ENCODE measurements around the gene RAB29.
A peak's percentile ranks its signal among the peaks of the same experiment; 100 is the strongest.

Gene RAB29

DNA sequence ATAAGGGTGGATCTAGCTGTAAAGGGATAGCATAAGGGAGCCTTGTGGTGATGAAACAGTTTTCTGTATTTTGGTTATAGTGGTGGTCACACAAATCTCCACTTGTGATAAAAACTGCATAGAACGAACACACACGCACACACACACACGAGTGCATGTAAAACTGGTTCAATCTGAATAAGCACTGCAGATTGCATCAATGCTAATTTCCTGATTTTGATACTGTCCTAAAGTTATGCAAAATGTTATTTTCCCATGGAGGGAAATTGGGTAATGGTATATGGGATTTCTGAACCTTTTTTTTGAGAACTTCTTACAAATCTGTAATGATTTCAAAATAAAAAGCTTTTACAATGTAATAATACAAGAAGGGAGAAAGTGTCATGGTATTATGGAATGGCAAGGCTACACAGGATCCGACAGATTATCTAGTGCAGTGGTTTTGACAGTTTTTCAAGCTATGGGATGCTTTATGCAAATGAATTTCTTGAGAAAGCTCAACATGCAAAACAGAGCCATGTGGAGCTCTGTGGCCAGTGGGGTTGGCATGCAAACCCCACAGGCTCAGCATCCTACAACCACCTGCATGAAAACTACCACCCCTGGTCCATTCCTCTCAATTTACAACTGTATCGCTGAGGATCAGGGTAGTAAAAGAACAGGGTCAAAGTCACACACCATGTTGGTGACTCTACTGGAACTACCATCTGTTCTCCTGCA is 18.9 kb upstream of the RAB29 start:
- no peak for DNase-seq (ENCODE audit: low read depth in 3 of 3)

DNA sequence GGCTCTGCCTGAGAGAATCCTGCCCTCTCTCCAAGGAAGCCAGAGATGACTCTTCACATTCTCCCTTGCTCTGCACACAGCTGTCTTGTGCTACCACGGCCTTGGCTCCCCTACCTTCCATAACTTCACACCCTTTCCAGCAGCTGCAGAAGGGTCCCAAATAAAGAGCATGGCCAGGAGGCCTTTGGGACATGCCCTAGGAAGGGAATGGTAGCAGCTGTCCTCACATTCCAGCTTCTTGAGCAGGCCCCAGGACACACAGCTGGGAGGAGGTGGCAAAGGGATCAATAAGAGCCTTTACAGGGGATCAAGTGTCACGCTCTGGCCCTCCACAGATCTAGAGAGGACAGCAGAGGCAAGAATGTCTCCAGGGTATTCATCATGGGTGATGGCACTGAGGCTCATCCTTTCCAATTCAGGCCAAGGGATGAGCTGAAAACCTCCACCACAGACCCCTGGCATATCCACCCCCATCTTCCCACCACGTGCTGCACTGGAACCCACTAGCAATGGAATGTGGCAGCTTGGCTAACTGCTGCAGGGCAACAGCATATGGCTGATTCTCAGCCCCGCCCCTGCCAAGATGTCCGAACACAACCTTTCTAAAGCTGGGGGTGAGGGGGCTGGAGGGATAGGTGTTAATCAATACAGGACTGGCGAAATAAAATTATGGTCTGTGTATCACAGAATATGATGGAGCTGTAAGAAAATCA is 17.8 kb upstream of the RAB29 start:
- DNase-seq (ENCODE audit: low read depth in 3 of 3): no peak

DNA sequence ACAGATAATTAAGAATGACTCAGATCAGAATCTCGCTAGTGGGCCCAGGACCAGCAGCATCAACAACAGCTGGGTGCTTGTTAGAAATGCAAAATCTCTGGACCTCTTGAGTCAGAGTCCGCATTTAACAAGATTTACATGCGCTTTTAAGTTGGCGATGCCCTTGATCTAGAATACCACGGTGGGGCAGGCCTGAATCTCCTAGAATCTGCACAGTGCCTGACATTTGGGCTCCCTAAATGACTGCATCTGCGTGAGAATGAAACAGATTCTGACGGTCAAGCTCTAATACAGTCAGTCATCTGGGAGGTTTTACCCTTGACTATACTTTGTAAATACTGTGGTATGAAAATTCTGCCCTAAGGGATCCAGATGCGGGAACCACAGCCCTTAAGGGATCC is 17.2 kb upstream of the RAB29 start:
- DNase-seq (ENCODE audit: low read depth in 3 of 3): no peak

DNA sequence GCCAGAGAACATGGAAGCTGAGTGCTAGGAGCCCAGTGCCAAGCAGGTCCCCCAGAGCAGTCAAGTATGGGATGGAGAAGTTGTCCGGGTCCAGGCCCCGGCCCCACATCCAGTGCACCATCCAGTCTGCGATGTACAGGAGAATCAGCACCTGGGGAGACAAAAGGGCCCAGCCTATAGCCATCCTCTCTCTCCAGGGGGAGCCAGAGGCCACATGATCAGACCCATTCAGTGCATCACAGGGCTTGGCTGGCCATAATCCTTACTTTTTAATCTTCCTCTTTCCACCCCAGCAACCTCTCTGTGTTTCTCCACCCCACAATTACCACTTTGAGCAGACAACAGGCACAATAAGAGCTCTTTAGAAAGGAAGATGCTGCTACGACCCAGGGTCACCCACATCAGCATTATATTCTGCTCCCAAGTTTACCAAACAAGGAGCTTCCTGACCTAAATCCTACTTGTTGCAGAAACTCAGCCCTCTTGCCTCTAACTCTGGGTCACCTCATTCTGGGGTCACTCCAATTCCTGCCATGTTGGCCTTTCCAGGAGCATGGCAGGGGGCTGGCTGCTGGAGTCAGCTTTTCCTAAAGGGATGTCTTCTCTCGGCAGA is 16.4 kb upstream of the RAB29 start:
- peak in 2 of 3 donors; percentile 23 to 39 for DNase-seq (ENCODE audit: low read depth in 3 of 3)

DNA sequence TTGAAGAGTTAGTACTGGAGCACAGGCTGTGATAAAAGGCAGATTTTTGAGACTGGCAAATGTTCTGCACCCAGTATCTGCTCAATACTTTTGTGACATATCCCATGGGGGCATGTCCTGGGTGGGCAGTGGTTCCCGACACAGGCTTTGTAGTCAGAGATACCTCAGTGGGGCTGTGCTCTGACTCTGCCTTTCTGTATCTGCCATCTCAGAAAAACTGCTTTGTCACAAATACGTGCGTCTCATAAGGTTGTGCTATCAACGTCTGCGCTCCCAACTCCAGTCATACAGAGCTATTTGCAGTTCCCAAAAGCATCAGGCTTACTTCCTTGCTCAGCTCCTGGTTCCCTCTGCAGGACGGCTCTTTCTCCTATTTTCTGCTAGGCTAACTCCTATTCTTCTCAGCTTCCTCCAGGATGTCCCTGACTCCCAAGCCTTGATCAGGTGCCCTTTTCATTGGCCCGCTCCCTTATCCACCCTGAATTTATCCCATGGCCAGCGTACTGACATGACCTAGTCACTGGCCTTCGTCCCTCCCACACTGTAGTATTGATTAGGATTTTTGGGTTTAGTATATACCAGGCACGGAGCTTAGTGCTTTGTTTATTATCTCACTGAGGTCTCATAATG is 12.1 kb upstream of the RAB29 start:
- no peak for DNase-seq (ENCODE audit: low read depth in 3 of 3)

DNA sequence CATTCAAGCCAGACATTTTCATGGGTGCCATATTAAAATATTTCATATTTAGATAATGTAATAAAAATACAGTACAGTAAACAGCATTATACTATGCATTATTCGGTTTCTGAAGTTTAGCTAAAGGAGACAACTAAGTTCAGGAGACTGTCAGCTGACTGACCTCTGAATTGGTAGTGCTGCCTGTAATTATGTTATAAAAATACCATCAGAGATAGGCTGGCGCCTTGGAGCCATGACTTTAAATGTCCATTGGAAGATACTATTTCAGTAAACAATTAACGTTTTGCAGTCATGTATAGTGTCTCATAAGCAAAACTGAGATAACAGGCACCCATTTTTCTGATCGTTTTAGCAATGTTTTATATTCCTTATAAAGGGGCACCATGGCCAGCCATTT is 11.3 kb upstream of the RAB29 start:
- no peak for DNase-seq (ENCODE audit: low read depth in 3 of 3)

DNA sequence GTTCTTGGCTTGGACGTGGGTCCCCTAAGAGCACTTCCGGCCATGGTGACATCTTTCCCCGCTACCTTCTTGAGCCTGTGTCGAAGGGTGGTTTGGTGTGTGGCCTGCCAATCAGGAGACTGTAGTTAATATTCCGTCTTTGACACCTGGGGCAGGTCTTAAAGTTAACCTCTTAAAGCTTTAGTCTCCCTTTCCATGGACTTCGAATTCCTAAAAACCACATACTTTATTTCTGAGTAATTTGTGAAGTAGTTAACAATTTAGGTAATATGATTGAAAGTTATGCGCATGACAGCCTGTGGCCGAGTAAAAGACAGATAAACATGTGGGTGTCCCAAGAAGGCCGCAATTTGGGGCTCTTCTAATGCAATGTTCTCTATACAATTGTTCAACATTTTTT is 10.2 kb upstream of the RAB29 start:
- no peak for DNase-seq (ENCODE audit: low read depth in 3 of 3)

DNA sequence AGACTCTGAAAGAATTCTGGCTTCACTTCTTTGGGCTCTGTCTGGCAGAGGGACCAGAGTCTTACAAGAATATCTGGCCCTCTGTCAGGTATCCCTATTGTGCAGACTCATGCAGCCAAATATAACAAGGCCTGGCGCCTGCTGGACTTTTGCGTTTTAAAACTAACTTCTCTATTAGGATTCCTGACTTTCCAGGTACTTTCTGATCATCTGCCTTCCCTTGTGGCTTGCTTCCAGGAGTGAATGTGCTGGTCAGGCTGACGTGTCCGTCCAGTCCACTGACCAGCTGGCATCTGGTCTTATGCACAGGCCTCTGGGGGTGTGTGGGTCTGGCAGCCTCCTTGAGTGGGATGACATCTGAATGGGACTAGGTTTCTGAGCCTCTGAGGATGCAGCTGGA is 8.6 kb upstream of the RAB29 start:
- DNase-seq (ENCODE audit: low read depth in 3 of 3): no peak

DNA sequence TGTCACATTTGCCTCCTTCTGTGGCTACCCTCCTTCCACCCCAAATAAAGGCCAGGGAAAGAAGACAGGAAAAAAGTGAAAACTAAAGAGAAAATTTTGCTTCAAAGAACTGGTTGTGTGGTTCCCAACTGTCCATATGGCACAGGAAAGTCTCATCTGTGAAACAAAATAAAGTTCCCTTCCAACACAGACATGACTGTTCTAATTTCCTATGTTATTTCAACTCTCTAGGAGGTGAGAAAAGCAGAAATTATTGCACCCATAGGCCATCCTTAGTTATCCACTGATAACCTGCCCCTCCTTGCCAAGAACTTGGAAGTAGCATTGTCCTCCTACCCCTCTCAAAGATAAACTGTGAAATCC is 8.1 kb upstream of the RAB29 start:
- DNase-seq (ENCODE audit: low read depth in 3 of 3): no peak

DNA sequence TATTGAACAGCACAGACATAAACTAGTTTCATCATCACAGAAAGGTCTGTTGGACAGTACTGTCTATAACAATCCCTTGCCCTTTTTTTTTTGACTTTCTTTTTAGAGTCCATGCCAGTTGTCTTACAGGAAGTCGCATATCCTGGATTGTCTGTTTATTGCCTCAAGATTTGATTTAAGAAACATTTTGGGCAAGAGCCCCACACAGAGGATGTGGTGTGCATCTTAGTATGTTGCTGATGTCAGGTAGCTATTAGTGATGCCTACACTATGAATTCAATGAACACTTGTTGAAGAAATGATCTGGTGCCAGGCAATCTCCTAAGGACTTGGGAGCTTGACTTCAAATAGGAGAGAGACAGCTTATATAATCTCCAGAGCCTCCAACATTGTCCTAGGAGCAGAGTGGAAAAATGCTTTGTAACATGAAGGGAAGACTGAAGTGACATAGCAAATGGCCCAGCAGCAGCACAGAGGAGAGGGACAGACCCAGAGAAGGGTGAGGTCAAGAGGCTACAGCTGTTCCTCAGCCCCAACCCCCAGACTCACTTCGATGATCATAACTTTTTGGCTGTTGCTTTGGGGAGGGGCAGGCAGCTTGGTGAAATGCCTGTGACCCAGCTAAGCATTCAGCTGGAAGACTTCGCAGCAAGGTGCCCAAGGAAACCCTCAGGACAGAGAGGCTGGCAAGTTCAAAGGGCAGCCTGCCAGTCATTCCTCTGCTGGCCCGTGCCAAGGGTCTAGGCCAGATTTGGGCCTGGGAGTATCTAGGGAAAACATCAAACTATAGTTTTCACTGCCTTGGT is 7.5 kb upstream of the RAB29 start:
- DNase-seq (ENCODE audit: low read depth in 3 of 3): no peak

DNA sequence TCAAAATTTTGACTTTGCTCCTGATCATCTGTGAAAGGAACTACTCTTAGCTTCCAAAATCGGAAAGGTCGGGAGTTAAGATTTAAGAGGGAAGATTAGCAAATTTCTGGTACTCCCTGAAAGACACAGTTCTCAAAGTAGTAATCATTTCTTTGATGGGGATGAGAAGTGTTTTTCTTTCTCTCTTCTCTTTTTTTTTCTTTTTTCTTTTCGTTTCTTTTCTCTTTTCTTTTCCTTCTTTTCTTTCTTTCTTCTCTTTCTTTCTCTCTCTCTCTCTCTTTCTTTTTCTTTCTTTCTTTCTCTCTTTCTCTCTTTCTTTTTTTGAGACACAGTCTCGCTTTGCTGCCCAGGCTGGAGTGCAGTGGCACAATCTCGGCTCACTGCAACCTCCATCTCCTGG is 5.1 kb upstream of the RAB29 start:
- DNase-seq (ENCODE audit: low read depth in 3 of 3): no peak

DNA sequence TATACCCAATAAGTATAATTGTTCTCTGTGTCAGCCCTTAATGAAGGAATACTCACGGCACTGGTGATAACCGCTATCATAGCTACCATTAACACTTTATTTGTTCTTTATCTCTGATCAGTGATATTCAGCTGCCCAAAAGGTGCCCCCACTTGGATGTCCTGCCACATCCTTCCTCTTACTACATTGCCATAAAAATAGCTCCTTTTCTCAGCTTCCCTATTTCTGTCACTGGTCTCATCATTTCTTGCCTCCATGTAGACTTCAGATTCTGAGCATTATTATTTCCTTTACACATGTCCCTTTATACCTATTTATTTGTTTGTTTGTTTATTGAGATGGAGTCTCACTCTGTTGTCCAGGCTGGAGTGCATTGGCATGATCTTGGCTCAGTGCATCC is 2.7 kb upstream of the RAB29 start:
- no peak for DNase-seq (ENCODE audit: low read depth in 3 of 3)

DNA sequence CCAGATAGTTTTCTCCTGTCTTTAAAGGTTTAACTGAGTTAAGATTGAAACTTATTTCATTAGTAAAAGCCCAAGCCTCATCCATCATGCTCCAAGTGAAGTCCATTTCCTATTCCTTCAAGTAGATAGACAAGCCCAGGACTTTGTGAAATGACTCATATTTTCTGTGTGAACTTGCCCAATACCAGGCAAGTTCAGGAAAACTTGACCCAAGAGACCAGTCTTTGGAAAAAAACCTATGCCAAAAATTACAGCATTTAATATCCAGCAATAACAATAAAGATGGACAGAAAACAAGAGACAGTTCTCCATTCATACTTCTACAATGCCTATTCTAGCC is 405 bp upstream of the RAB29 start:
- DNase-seq (ENCODE audit: low read depth in 3 of 3): no peak

DNA sequence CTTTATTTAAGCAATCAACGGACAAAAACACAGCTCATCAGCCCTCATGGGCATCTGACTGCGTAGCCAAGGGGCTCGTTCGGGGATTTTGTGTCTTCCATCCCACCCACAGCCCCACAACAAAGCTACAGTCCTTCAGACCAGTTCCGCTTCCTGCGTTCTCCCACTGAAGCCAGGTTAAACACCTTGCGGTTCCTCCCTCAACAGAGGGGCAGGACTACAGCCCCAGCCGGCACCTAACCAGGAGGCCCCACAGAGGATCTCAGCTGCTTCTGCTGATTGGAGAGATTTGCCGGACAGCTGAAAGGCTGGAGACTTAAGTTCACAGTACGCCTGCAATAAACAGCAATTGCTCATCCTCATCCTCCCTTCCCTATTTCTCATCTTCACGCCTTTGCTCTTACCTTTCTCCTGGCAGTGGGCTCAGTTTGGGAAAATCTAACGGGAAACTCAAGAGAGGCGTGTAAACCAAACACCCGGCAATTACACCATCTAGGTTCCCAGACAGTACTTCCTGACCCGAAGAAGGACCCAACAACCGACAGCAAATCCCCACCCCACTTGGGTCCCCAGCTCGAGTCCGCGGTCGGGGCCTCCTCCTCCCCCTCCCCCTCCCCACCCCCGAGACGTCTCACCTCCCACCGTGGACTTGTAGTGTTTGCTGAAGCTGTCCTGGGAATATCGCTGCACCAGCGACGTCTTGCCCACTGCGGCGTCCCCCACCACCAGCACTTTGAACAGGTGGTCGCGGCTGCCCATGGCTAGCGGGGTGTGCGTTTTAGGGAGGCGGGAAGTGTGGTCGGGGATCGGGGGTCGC is 876 bp downstream of the RAB29 start:
- peak in 2 of 3 donors; percentile 4 to 16 for DNase-seq (ENCODE audit: low read depth in 3 of 3)

DNA sequence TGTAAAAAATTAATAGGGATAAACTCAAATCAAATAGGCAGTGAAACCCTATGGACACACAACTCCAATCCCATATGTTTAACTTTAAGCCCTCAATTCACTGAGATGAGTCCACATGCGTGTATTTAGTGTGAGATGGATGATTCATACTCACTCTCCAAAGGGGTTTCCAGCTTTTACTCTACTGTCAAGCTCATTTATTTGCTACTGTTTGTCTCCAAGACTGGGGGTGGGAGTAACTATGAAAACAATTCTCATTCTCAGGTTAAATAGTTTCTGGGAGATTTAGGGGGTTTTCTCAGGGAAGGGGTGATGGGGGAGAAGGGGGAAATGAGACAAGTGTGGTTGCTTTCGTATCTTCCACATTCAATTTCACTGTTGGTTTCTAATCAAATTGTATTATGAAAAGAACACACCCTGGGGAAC is 2.7 kb downstream of the RAB29 start:
- no peak for DNase-seq (ENCODE audit: low read depth in 3 of 3)

DNA sequence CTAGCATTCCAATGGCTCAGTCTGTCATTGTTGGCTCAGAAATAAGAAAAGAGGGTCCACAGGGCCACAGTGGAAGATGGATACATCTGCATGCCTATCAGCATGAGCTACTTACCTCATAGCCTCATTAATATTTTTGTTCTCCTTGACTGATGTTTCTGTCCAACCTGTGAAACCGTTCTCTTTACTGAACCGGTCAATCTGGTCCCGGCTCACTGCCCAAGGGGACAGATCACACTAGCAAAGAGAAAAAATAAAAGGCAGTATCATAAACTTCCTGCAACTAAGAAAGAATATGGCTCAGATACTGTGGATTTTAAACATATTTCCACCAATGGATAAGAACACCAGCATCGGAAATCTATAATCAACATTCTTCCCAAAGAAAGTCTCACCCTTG is 4.7 kb downstream of the RAB29 start:
- no peak for DNase-seq (ENCODE audit: low read depth in 3 of 3)

DNA sequence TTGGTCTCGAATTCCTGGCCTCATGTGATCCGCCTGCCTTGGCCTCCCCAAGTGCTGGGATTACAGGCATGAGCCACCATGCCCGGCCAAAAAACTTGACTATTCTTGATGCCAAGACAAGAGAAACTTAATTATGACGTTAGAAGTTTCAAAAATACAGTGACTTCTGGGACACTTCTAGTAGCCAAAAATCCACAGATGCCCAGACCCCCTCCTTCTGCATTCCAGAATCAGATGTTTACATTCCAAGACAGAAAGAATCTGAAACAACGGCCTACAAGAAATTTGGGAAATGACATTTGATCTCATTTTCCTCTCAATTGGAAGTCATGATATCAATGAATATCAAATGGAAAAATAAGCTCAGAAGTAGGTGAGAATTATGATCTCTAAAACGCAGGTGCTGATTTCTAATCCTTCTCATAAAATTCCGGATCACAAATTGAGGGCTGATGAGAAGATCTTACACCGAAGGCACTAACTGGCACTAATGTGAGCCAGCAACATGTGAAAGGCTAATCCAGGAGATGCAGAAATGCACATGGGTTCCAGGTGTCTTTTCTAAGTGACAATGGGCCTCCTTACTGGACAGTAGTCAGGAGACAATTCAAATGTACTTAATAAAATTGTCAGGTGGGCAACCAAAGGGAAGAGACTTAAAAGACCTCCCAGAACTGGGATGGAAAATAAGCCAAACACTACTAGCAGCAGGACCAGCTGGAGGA is 5.5 kb downstream of the RAB29 start:
- DNase-seq (ENCODE audit: low read depth in 3 of 3): no peak

DNA sequence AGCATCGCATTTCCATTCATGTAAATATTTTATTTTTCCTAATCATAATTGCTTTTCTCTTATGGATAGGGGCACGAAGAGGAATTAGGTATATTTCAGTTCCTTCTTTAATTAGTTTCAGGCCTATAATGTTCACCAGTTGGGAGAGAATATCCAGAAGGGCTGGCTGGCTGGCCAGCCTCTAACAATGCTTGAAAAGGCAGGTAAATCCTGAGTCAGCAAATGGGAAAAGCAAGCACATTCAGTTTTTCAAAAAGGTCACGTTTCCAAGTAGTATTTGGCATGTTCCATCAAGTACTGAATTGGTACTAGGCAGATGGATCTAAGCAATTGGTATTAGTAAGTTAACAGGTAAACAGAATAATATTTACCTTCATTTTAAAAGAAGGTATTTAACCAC is 8.0 kb downstream of the RAB29 start:
- no peak for DNase-seq (ENCODE audit: low read depth in 3 of 3)

DNA sequence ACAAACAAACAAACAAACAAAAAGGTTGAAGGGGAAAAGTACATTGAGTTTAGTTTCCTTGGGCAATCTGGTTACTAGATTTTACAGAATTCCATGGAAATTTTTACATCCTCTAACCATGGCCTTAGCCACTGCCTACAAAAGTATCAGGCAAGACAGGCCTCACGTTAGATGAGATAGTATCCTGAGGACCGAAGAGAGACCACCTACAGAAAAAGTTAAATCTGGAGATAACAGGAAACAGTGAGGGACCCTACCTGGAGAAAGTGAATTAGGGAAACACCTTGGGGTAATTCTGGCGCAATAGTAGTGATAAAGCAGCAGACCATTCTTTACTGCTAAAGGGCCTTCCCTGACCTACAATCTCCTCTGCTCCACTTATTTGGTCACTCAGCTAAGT is 8.7 kb downstream of the RAB29 start:
- DNase-seq (ENCODE audit: low read depth in 3 of 3): no peak

DNA sequence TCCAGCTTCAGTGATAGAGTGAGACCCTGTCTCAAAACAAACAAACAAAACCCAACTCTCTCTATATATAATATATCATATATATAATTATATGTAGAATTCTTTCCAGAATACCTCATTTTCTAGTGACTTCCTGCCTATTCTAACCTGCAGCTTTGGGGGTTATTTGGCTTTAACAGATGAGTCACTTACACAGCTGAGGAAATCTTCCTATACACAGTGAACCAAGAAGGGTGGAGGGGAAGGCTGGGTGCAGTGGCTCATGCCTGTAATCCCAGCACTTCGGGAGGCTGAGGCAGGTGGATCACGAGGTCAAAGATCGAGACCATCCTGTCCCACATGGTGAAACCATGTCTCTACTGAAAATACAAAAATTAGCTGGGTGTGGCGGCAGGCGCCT is 9.2 kb downstream of the RAB29 start:
- no peak for DNase-seq (ENCODE audit: low read depth in 3 of 3)

DNA sequence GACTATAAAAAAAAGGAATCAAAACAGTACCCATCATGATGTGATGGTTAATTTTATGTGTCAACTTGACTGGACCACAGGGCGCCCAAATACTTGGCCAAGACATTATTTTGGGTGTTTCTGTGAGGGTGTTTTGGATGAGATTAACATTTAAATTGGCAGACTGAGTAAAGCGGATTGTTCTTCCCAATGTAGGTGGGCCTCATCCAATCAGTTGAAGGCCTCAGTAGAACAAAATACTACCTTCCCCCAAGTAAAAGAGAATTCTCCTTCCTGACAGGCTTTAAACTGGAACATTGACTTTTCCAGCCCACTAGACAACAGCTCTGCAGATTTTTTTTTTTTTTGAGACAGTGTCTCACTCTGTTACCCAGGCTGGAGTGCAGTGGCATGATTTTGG is 10.7 kb downstream of the RAB29 start:
- DNase-seq (ENCODE audit: low read depth in 3 of 3): no peak

Data from stimulated activated CD4-positive, alpha-beta T cell treated with anti-CD3 and anti-CD28 coated beads, TNF-alpha, amount 100 ng/mL, for 48 hours (primary cell).